ENCODE measurements around the gene BRD4. TPM values are rescaled to one million over a fixed set of nuclear protein-coding genes. Genes with fewer than 3 reads are reported as not detected.

BRD4 gene
- total RNA-seq, 1 donor from 2014 or later, result 42.4 TPM

- TF ChIP-seq CTCF (IDR thresholded peaks at IDR 0.05; ENCODE audit: insufficient read depth, low read length, poor library complexity, severe bottlenecking), result no peak
- no peaks in the 10 kb centered on the region for H3K27me3 ChIP-seq (ENCODE audit: control insufficient read depth, insufficient read depth, low read length)
- no peaks in the 10 kb centered on the region for H3K36me3 ChIP-seq (ENCODE audit: control insufficient read depth, insufficient read depth, low read length)
- no peak overlapping the region for H3K4me3 ChIP-seq (ENCODE audit: low read depth, low read length)
- no peak for DNase-seq (ENCODE audit: low read depth)
Observed at GRCh38 chr19:15313649-15314279, 18.6 kb downstream of the BRD4 start.

- Histone ChIP-seq H3K27me3 (ENCODE audit: control insufficient read depth, insufficient read depth, low read length) (no peaks in the 10 kb centered on the region), H3K36me3 (ENCODE audit: control insufficient read depth, insufficient read depth, low read length) (no peaks in the 10 kb centered on the region), H3K4me3 (ENCODE audit: low read depth, low read length) (no peak overlapping the region)
- no peak for DNase-seq (ENCODE audit: low read depth)
- no peak for TF ChIP-seq CTCF (IDR thresholded peaks at IDR 0.05; ENCODE audit: insufficient read depth, low read length, poor library complexity, severe bottlenecking)
Observed at GRCh38 chr19:15307169-15307568, 25.2 kb downstream of the BRD4 start.

GRCh38 chr19:15305582-15306334 lies 26.6 kb downstream of the BRD4 start:
- H3K4me3 ChIP-seq (ENCODE audit: low read depth, low read length), result no peak overlapping the region
- DNase-seq (ENCODE audit: low read depth), result no peak
- no peak for TF ChIP-seq CTCF (IDR thresholded peaks at IDR 0.05; ENCODE audit: insufficient read depth, low read length, poor library complexity, severe bottlenecking)
- no peaks in the 10 kb centered on the region for H3K36me3 ChIP-seq (ENCODE audit: control insufficient read depth, insufficient read depth, low read length)
- no peaks in the 10 kb centered on the region for H3K27me3 ChIP-seq (ENCODE audit: control insufficient read depth, insufficient read depth, low read length)

- Histone ChIP-seq H3K4me3 (ENCODE audit: low read depth, low read length) (no peak overlapping the region), H3K36me3 (ENCODE audit: control insufficient read depth, insufficient read depth, low read length) (no peaks in the 10 kb centered on the region), H3K27me3 (ENCODE audit: control insufficient read depth, insufficient read depth, low read length) (no peaks in the 10 kb centered on the region)
- TF ChIP-seq CTCF (IDR thresholded peaks at IDR 0.05; ENCODE audit: insufficient read depth, low read length, poor library complexity, severe bottlenecking), result no peak
- no peak for DNase-seq (ENCODE audit: low read depth)
Observed at GRCh38 chr19:15304140-15304705, 28.1 kb downstream of the BRD4 start.

- no peaks in the 10 kb centered on the region for H3K36me3 ChIP-seq (ENCODE audit: control insufficient read depth, insufficient read depth, low read length)
- H3K27me3 ChIP-seq (ENCODE audit: control insufficient read depth, insufficient read depth, low read length), result no peaks in the 10 kb centered on the region
- no peak overlapping the region for H3K4me3 ChIP-seq (ENCODE audit: low read depth, low read length)
- no peak for TF ChIP-seq CTCF (IDR thresholded peaks at IDR 0.05; ENCODE audit: insufficient read depth, low read length, poor library complexity, severe bottlenecking)
- no peak for DNase-seq (ENCODE audit: low read depth)
Observed at GRCh38 chr19:15303105-15303780, 29.1 kb downstream of the BRD4 start.
